SK-N-SH (cell line): ENCODE measurements around the gene AIF1. TPM values are rescaled to one million over a fixed set of nuclear protein-coding genes. Genes with fewer than 3 reads are reported as not detected.

Experiments used
- CTCF ChIA-PET: fragments of 300-600, 350-600 bp; formaldehyde crosslinking; extraction: SDS; loops from one replicate; lab custom pipeline; 2021; lab: Yijun Ruan, JAX
- POLR2A ChIA-PET: fragments of 350-600 bp; sonication (Branson Sonifier 250); formaldehyde crosslinking; extraction: SDS; loops from one replicate; lab custom pipeline; 2020; ENCODE audit warnings: antibody characterized with exemption, inconsistent platforms; lab: Yijun Ruan, JAX
- DNase-seq: peaks from one replicate; pipeline ENCODE4 v3.0.0; 2012
- H2AFZ ChIP-seq: fragments of 200-600 bp; sonication (generic); 2 replicates; pipeline ENCODE4 v1.8.1; 2016; ENCODE audit warnings: antibody characterized with exemption, mild to moderate bottlenecking, low read depth
- H3F3A ChIP-seq: fragments of 200-600 bp; sonication (generic); replicated peaks from 2 replicates; pipeline ENCODE3; 2016; ENCODE audit warnings: antibody characterized with exemption, mild to moderate bottlenecking; ENCODE audit not compliant: insufficient read depth
- H3K27ac ChIP-seq, 2 experiments: fragments of 200-500 bp in 1 of 2; fragments of 200-600 bp in 1 of 2; sonication (Bioruptor generic) in 1 of 2; sonication (generic), shearing (Covaris generic) in 1 of 2; 2 replicates each; pipeline versions ENCODE4 v1.5.1 to v1.6.1; 2014 to 2016; ENCODE audit warnings: low read depth in 2 of 2, inconsistent platforms in 1 of 2, low read length in 1 of 2, mild to moderate bottlenecking in 1 of 2, mixed read lengths in 1 of 2
- H3K27me3 ChIP-seq: fragments of 200-600 bp; sonication (generic), shearing (Covaris generic); 2 replicates; pipeline ENCODE4 v1.6.1; 2016; ENCODE audit warnings: mixed run types; ENCODE audit not compliant: insufficient read depth
- H3K36me3 ChIP-seq, 2 experiments: fragments of 200-500 bp in 1 of 2; fragments of 200-600 bp in 1 of 2; sonication (Bioruptor generic) in 1 of 2; sonication (generic) in 1 of 2; replicated peaks in 1 of 2; 2 replicates each; pipeline versions ENCODE3 to v1.5.1; 2014 to 2016; ENCODE audit warnings: low read length in 1 of 2, mild to moderate bottlenecking in 1 of 2; ENCODE audit not compliant: insufficient read depth in 2 of 2, control insufficient read depth in 1 of 2
- H3K4me1 ChIP-seq, 2 experiments: fragments of 200-500 bp in 1 of 2; fragments of 200-600 bp in 1 of 2; sonication (Bioruptor generic) in 1 of 2; sonication (generic), shearing (Covaris generic) in 1 of 2; 2 replicates each; pipeline versions ENCODE4 v1.5.1 to v1.6.1; 2014 to 2016; ENCODE audit warnings: low read depth in 1 of 2, low read length in 1 of 2, mixed run types in 1 of 2; ENCODE audit not compliant: insufficient read depth in 2 of 2, control insufficient read depth in 1 of 2
- H3K4me2 ChIP-seq: fragments of 200-600 bp; sonication (generic), shearing (Covaris generic); 2 replicates; pipeline ENCODE4 v1.6.1; 2017; ENCODE audit warnings: mixed run types
- H3K4me3 ChIP-seq, 2 experiments: fragments of 200-500 bp in 1 of 2; fragments of 200-600 bp in 1 of 2; sonication (Bioruptor generic) in 1 of 2; sonication (generic), shearing (Covaris generic) in 1 of 2; 2 replicates each; pipeline versions ENCODE4 v1.5.1 to v1.8.1; 2014 to 2016; ENCODE audit warnings: low read depth in 2 of 2, inconsistent platforms in 1 of 2, low read length in 1 of 2, mild to moderate bottlenecking in 1 of 2, mixed read lengths in 1 of 2, moderate library complexity in 1 of 2
- H3K79me2 ChIP-seq: fragments of 200-600 bp; sonication (generic); 2 replicates; pipeline ENCODE4 v1.8.1; 2017; ENCODE audit warnings: mild to moderate bottlenecking; ENCODE audit not compliant: insufficient read depth
- H3K9ac ChIP-seq: fragments of 200-600 bp; sonication (generic); 2 replicates; pipeline ENCODE4 v1.6.1; 2017; ENCODE audit warnings: mixed run types
- H3K9me2 ChIP-seq: fragments of 200-600 bp; sonication (generic); 2 replicates; pipeline ENCODE4 v1.6.1; 2017; ENCODE audit warnings: mixed run types
- H3K9me3 ChIP-seq: fragments of 200-600 bp; sonication (generic); 2 replicates; pipeline ENCODE4 v1.6.1; 2017; ENCODE audit warnings: mixed run types, mild to moderate bottlenecking, moderate library complexity
- H4K20me1 ChIP-seq: fragments of 200-600 bp; sonication (generic); 2 replicates; pipeline ENCODE4 v1.6.1; 2017; ENCODE audit warnings: mild to moderate bottlenecking, mixed run types; ENCODE audit not compliant: insufficient read depth
- CHD2 ChIP-seq: fragments of 150-350 bp; IDR thresholded peaks from 2 replicates; pipeline ENCODE4 v1.6.1; 2018; ENCODE audit warnings: low read length; ENCODE audit not compliant: partially characterized antibody
- CTCF ChIP-seq: fragments of 200-600 bp; sonication (generic); IDR thresholded peaks from 2 replicates; pipeline ENCODE4 v1.6.1; 2017; ENCODE audit warnings: antibody characterized with exemption, mild to moderate bottlenecking, moderate library complexity
- ELF1 ChIP-seq: IDR thresholded peaks from 2 replicates; pipeline ENCODE4 v1.4.0; 2012
- EP300 ChIP-seq, 2 experiments: IDR thresholded peaks; 2 replicates each; pipeline versions ENCODE4 v1.4.0 to v1.6.1; 2012; ENCODE audit warnings: borderline replicate concordance in 1 of 2, low read depth in 1 of 2, low read length in 1 of 2
- EZH2phosphoT487 ChIP-seq: fragments of 200-600 bp; sonication (generic); IDR thresholded peaks from 2 replicates; pipeline ENCODE4 v1.6.1; 2017; ENCODE audit warnings: low read depth, mixed run types, mild to moderate bottlenecking, antibody characterized with exemption, moderate library complexity, borderline replicate concordance
- FOXJ3 ChIP-seq: sonication (generic); formaldehyde crosslinking; IDR thresholded peaks from 2 replicates; pipeline ENCODE4 v1.5.1; 2020; ENCODE audit warnings: mild to moderate bottlenecking, missing genetic modification reagents
- FOXM1 ChIP-seq: IDR thresholded peaks from 2 replicates; pipeline ENCODE4 v1.4.0; 2012; ENCODE audit warnings: low read depth, mild to moderate bottlenecking
- GATA2 ChIP-seq: sonication (generic); formaldehyde crosslinking; IDR thresholded peaks from 2 replicates; pipeline ENCODE4 v1.5.0; 2020; ENCODE audit warnings: mild to moderate bottlenecking, missing genetic modification reagents
- IRF3 ChIP-seq: fragments of 150-350 bp; IDR thresholded peaks from 2 replicates; pipeline ENCODE4 v1.6.1; 2016; ENCODE audit warnings: mild to moderate bottlenecking, low read depth, low read length
- JUND ChIP-seq: IDR thresholded peaks from 2 replicates; pipeline ENCODE4 v1.4.0; 2012
- MAX ChIP-seq: IDR thresholded peaks from 2 replicates; pipeline ENCODE4 v1.4.0; 2012; ENCODE audit warnings: low read depth
- MEF2A ChIP-seq: IDR thresholded peaks from 2 replicates; pipeline ENCODE4 v1.4.0; 2012; ENCODE audit warnings: low read depth, borderline replicate concordance
- PBX3 ChIP-seq: IDR thresholded peaks from 2 replicates; pipeline ENCODE4; 2012
- RAD21 ChIP-seq: IDR thresholded peaks from 2 replicates; pipeline ENCODE4 v1.6.1; 2012; ENCODE audit warnings: mild to moderate bottlenecking, low read length
- REST ChIP-seq: IDR thresholded peaks from 2 replicates; pipeline ENCODE4 v1.6.1; 2012; ENCODE audit warnings: mild to moderate bottlenecking, low read depth, low read length, moderate library complexity
- RXRA ChIP-seq: IDR thresholded peaks from 2 replicates; pipeline ENCODE4 v1.4.0; 2012; ENCODE audit warnings: low read depth, mild to moderate bottlenecking, borderline replicate concordance
- SIN3A ChIP-seq: IDR thresholded peaks from 2 replicates; pipeline ENCODE4 v1.6.1; 2012; ENCODE audit warnings: low read depth, mild to moderate bottlenecking, low read length, moderate library complexity, borderline replicate concordance
- YY1 ChIP-seq: IDR thresholded peaks from 2 replicates; pipeline ENCODE4 v1.4.0; 2012; ENCODE audit warnings: low read depth, mild to moderate bottlenecking
- WGBS: methylation state at CpG from one replicate; pipeline ENCODE4 v1.1.6; 2017; ENCODE audit warnings: low lambda C conversion rate; 5-methylcytosine and 5-hydroxymethylcytosine counted together
- polyA plus RNA-seq, 3 experiments: library from polyadenylated mRNA; depleted of rRNA; stranded (reverse); fragments of >200 nt; gene quantifications; 2 replicates each; pipeline ENCODE4 v1.2.3, GENCODE V29; 2012

AIF1 gene
- polyA plus RNA-seq, 1 of the 3 experiments (the other 2 are of a cell fraction): not detected

- Histone ChIP-seq H3K36me3 (no peaks in the 10 kb centered on the region), H3K4me2 (no peak overlapping the region), H3F3A (no peaks in the 10 kb centered on the region), H3K4me3 (no peak overlapping the region), H4K20me1 (no peaks in the 10 kb centered on the region), H3K9me3 (no peaks in the 10 kb centered on the region), H2AFZ (no peak overlapping the region), H3K9me2 (no peaks in the 10 kb centered on the region), H3K4me1 (peaks cover 0 to 8% of the 10 kb centered on the region in 2 experiments; a peak in 1 of 4 replicates), H3K79me2 (no peaks in the 10 kb centered on the region), H3K9ac (no peak overlapping the region), H3K27me3 (no peaks in the 10 kb centered on the region), H3K27ac (no peak overlapping the region)
- peak; percentile 47 for TF ChIP-seq CTCF
- TF ChIP-seq PBX3: no peak
- POLR2A ChIA-PET: no interaction called here
- 56% methylated on average over 2 of the region's 2 CpGs for WGBS
- CTCF ChIA-PET: interaction anchor here (0.6 to 17.6 kb wide), 5 partner anchors 10 to 631 kb away, joined by 3 to 312 read pairs (median 4); partner anchors contain the start of genes ATP6V1G2, NFKBIL1 and TNF
- DNase-seq: no peak
These were observed 29.5 kb upstream of the AIF1 start for GRCh38 chr6:31585491-31585890.

- Histone ChIP-seq H4K20me1 (no peaks in the 10 kb centered on the region), H3K79me2 (no peaks in the 10 kb centered on the region), H3K9me2 (no peaks in the 10 kb centered on the region), H3K9ac (no peak within 1 kb of the TSS), H2AFZ (no peak within 1 kb of the TSS), H3K4me3 (no peak within 1 kb of the TSS), H3K27ac (no peak within 1 kb of the TSS), H3K27me3 (no peaks in the 10 kb centered on the region), H3K4me1 (peaks cover 0 to 6% of the 10 kb centered on the region in 2 experiments; a peak in 1 of 4 replicates), H3K36me3 (no peaks in the 10 kb centered on the region), H3F3A (no peaks in the 10 kb centered on the region), H3K9me3 (no peaks in the 10 kb centered on the region), H3K4me2 (no peak within 1 kb of the TSS)
- CTCF ChIA-PET: interaction anchor here (0.6 to 17.6 kb wide), 4 partner anchors 11 to 631 kb away, joined by 3 to 312 read pairs (median 46); partner anchors contain the start of genes ATP6V1G2, NFKBIL1 and TNF
- DNase-seq: no peak
- TF ChIP-seq REST: no peak
- no peak for TF ChIP-seq YY1
- no peak for TF ChIP-seq RAD21
- no peak for TF ChIP-seq EZH2phosphoT487
- TF ChIP-seq ELF1: no peak
- TF ChIP-seq IRF3: no peak
- TF ChIP-seq MAX: no peak
- TF ChIP-seq MEF2A: no peak
- no peak for TF ChIP-seq FOXJ3 (CRISPR knock-in tag)
- no peak for TF ChIP-seq FOXM1
- no peak for TF ChIP-seq SIN3A
- no peak for TF ChIP-seq JUND
- TF ChIP-seq GATA2 (CRISPR knock-in tag): no peak
- no peak for TF ChIP-seq CHD2
- no peak for TF ChIP-seq EP300 (IDR thresholded peaks at IDR 0.05; ENCODE audit: borderline replicate concordance in 1 of 2, low read depth in 1 of 2, low read length in 1 of 2)
- TF ChIP-seq RXRA: no peak
- POLR2A ChIA-PET: no interaction called here
- WGBS: 100% methylated on average over 1 of the region's 1 CpG
These were observed 29.0 kb upstream of the AIF1 start, which contains the start of gene LST1 for GRCh38 chr6:31586008-31586407. Gene LST1 (plus strand): TSS chr6:31586277. CDS start chr6:31587300, 1,023 bp downstream.
